ENCODE measurements around the gene SWAP70.
"Not testable (repeated sequence)": the region's sequence is repeated elsewhere in the genome, so short reads cannot be mapped to it uniquely, and the experiment has no call there.

SWAP70 gene

GRCh38 chr11:9663699-9664275 lies at the start of gene SWAP70:
Gene SWAP70 (plus strand): TSS chr11:9664077. CDS start chr11:9664180, 103 bp downstream.
- TF ChIP-seq CTCF (conservative IDR thresholded peaks at IDR 0.05), result no peak
- H3K27ac ChIP-seq, result peak within 1 kb of the TSS; percentile 67; the same call in 1 of the 2 replicates

GRCh38 chr11:9615031-9615451 lies 48.8 kb upstream of the SWAP70 start:
- no peak overlapping the region for H3K27ac ChIP-seq
- TF ChIP-seq CTCF (conservative IDR thresholded peaks at IDR 0.05), result no peak

GRCh38 chr11:9616042-9616675 lies 47.7 kb upstream of the SWAP70 start:
- H3K27ac ChIP-seq, result no peak overlapping the region
- TF ChIP-seq CTCF (conservative IDR thresholded peaks at IDR 0.05), result no peak

GRCh38 chr11:9616858-9617257 lies 47.0 kb upstream of the SWAP70 start:
- H3K27ac ChIP-seq, result no peak overlapping the region
- TF ChIP-seq CTCF (conservative IDR thresholded peaks at IDR 0.05), result no peak

- no peak for TF ChIP-seq CTCF (conservative IDR thresholded peaks at IDR 0.05)
- no peak overlapping the region for H3K27ac ChIP-seq
These were observed 45.9 kb upstream of the SWAP70 start for GRCh38 chr11:9617940-9618339.

- TF ChIP-seq CTCF (conservative IDR thresholded peaks at IDR 0.05), result no peak
- no peak overlapping the region for H3K27ac ChIP-seq
These were observed 44.9 kb upstream of the SWAP70 start for GRCh38 chr11:9619004-9619403.

GRCh38 chr11:9619971-9620370 lies 43.9 kb upstream of the SWAP70 start:
- no peak overlapping the region for H3K27ac ChIP-seq
- no peak for TF ChIP-seq CTCF (conservative IDR thresholded peaks at IDR 0.05)

GRCh38 chr11:9622353-9622752 lies 41.5 kb upstream of the SWAP70 start:
- not testable (repeated sequence) for H3K27ac ChIP-seq

- H3K27ac ChIP-seq, result not testable (repeated sequence)
These were observed 40.8 kb upstream of the SWAP70 start for GRCh38 chr11:9623053-9623452.

All from VCaP (cell line).